HG03442 (cell line): ENCODE results near the gene IL6ST.

Experiments used
- ATAC-seq: cut with Tn5 transposase; IDR thresholded peaks from one replicate; pipeline ENCODE4 v1.9.1; 2021; ENCODE audit warnings: mild to moderate bottlenecking, moderate library complexity; ENCODE audit not compliant: unreplicated experiment

The IL6ST gene

GRCh38 chr5:55899344-55899743, 95.4 kb downstream of the IL6ST start:
- no peak for ATAC-seq

DNA sequence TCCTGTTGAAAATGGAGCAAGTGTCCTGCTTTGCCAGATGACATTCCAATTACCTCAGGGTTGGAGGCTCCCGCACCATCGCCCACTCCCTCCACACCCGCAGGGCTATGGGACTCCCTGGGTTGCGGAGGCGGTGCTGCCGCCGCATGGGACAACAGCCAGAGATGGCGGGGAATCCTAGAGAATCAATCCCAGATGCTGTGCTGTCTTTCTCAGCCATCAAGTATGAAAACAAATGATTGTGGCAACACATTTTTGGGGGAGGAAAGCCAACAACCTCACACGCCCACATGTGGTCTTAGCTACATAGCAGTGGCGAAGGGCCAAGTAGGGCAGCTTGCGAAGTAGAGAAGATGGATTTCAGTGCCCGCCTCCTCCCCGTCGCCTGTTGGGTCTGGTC, 96.9 kb downstream of the IL6ST start:
- ATAC-seq = no peak

GRCh38 chr5:55897206-55897894, 97.4 kb downstream of the IL6ST start:
- no peak for ATAC-seq

DNA sequence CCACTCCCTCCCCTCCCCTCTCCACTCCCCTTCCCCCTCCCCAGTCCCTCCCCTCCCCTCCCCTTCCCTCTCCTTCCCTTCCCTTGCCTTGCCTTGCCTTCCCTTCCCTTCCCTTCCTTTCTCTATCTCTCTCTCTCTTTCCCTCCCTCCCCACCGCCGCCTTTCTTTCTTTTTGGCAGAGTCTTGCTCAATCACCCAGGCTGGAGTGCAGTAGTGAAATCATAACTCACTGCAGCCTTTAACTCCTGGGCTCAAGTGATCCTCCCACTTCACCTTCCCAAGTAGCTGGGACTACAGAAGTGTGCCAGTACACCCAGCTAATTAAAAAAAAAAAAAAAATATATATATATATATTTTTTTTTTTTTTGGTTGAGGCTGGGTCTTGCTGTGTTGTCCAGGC, 98.1 kb downstream of the IL6ST start:
- no peak for ATAC-seq

DNA sequence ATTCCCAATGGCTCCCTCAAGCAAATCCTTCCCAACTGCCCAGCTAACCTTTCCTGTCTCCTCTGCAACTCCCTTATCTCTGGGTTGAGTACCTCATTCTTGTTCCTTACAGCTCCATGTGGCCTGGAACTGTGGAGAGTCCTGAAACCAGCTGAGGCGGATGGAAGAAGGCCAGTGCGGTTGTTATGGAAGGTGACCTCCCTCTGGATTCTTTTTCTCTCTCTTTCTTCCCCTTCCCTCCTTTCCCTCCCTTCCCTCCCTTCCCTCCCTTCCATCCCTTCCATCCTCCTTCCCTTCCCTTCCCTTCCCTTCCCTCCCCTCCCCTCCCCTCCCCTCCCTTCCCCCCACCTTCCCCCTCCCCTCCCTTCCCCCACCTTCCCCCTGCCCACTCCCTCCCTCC, 98.5 kb downstream of the IL6ST start:
- ATAC-seq = no peak

DNA sequence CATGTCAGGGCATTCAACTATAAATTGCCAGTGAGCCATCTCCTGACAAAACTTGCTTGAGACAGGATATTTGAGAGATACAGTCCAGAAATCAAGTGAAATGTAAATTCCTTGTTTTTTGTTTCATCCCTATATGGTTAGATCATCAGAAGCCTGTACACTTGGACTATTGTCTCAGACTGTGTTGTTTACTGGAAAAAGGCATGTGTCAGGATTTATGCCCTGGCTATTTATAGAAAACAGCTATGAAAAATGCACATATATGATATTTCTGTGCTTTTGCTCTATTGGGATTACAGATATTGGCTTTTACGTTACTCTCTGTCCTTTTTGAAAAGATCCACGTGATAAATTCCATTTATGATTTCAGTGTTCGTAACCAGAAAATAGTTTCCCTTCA, 99.4 kb downstream of the IL6ST start:
- ATAC-seq = no peak

DNA sequence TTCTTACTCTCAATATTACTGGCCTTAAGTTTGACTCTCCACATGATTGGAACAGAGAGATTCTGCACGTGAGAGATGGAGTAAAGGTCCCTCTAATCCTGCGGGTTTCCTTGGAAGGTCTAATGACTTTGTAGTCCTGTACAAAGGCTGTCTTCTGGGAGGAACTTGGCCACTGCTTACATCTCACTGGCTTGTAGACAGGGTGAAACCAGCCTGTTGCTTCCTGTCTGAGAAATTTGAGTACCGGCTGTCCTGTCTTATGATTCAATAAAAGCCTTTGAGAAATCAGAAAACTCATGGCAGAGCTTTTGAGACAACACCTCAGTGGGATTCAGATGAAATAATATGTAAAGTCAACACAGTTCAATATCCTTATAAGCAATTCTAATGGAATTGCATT, 100.6 kb downstream of the IL6ST start:
- peak; percentile 47 for ATAC-seq

- ATAC-seq = no peak
Observed at GRCh38 chr5:55892479-55892878, 102.3 kb downstream of the IL6ST start.

DNA sequence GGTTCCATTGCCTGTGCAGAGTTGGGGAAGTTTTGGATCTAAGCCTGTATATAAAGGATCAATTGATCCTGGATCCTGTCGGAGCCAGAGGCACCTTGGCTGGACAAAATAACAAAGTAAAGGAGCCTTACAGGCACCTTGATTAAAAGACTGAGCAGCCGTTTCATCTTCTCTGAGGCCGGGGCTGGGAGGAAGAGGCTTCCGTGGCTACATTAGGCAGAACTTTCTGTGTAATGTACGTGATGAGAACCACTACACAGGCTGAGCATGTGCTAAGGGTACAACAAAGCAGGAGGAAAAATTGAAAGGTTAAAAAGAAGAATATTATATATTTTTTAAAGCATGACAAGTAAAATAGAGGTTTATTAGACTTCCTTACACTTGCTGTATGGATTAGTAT, 106.6 kb downstream of the IL6ST start:
- ATAC-seq = no peak

- no peak for ATAC-seq
Observed at GRCh38 chr5:55885359-55885758, 109.4 kb downstream of the IL6ST start.
